ENCODE data around the gene MAPK6.

DNA sequence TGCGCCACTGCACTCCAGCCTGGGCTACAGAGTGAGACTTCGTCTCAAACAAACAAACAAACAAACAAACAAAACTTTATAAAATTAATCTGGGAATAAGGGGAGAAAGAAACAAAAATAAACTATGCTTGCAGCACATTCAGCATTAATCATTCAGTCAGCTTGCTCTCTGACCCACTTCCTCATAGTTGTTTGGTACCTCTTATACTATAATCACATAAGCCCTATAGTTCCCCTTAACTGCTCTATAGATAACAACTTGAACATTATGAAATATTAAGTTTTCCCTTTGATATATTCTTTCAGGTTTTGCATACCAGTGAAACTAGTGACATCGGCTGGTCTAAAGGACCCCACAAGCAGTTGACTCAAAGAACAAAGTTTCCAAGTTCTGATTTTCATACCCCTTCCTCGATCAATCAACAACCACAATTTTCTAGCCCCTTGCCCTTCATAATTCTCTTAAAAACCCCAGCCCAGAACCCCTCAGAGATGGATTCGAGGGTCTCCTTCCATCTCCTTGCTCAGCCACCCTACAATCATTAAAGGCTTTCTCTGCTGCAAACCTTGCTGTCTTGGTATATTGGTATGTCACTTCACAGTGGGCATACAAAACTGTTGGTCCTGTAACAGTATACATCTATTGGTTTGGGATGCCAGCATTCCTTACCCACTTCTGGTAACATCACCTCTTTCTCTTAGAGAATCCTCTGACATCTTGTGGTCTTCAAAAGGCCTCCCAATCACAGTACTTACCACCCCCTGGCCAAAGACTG lies 67.2 kb downstream of the MAPK6 start:
- TF ChIP-seq CTCF (IDR thresholded peaks at IDR 0.05 in 2 of 3, conservative IDR thresholded peaks at IDR 0.05 in 1 of 3; ENCODE audit: control insufficient read depth in 2 of 3, extremely low read depth in 1 of 3, insufficient read depth in 1 of 3, low read depth in 3 of 3, low read length in 3 of 3): no peak
- TF ChIP-seq YY1 (IDR thresholded peaks at IDR 0.05; ENCODE audit: low read depth, low read length): no peak
- no peak for TF ChIP-seq ATF7 (IDR thresholded peaks at IDR 0.05; ENCODE audit: low read depth)
- no peak for TF ChIP-seq PML (IDR thresholded peaks at IDR 0.05; ENCODE audit: low read length)
- no peak for TF ChIP-seq ATF2 (IDR thresholded peaks at IDR 0.05; ENCODE audit: low read length)
- no peak for TF ChIP-seq EP300 (IDR thresholded peaks at IDR 0.05; ENCODE audit: borderline replicate concordance in 1 of 2, control insufficient read depth in 1 of 2, low read depth in 2 of 2, low read length in 2 of 2)
- no peak for TF ChIP-seq CREB1 (IDR thresholded peaks at IDR 0.05; ENCODE audit: low read depth)
- no peak for TF ChIP-seq SIN3A (IDR thresholded peaks at IDR 0.05; ENCODE audit: low read depth, low read length)
- TF ChIP-seq, protein P1, sequence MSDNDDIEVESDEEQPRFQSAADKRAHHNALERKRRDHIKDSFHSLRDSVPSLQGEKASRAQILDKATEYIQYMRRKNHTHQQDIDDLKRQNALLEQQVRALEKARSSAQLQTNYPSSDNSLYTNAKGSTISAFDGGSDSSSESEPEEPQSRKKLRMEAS (IDR thresholded peaks at IDR 0.05; ENCODE audit: low read depth, low read length): no peak
- TF ChIP-seq, protein P2, sequence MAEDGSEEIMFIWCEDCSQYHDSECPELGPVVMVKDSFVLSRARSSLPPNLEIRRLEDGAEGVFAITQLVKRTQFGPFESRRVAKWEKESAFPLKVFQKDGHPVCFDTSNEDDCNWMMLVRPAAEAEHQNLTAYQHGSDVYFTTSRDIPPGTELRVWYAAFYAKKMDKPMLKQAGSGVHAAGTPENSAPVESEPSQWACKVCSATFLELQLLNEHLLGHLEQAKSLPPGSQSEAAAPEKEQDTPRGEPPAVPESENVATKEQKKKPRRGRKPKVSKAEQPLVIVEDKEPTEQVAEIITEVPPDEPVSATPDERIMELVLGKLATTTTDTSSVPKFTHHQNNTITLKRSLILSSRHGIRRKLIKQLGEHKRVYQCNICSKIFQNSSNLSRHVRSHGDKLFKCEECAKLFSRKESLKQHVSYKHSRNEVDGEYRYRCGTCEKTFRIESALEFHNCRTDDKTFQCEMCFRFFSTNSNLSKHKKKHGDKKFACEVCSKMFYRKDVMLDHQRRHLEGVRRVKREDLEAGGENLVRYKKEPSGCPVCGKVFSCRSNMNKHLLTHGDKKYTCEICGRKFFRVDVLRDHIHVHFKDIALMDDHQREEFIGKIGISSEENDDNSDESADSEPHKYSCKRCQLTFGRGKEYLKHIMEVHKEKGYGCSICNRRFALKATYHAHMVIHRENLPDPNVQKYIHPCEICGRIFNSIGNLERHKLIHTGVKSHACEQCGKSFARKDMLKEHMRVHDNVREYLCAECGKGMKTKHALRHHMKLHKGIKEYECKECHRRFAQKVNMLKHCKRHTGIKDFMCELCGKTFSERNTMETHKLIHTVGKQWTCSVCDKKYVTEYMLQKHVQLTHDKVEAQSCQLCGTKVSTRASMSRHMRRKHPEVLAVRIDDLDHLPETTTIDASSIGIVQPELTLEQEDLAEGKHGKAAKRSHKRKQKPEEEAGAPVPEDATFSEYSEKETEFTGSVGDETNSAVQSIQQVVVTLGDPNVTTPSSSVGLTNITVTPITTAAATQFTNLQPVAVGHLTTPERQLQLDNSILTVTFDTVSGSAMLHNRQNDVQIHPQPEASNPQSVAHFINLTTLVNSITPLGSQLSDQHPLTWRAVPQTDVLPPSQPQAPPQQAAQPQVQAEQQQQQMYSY (CRISPR knock-in tag; IDR thresholded peaks at IDR 0.05): no peak
- no peak for TF ChIP-seq CEBPB (IDR thresholded peaks at IDR 0.05; ENCODE audit: borderline replicate concordance in 1 of 2, low read depth in 2 of 2, low read length in 2 of 2)
- no peak for TF ChIP-seq EZH2 (IDR thresholded peaks at IDR 0.05; ENCODE audit: borderline replicate concordance, control insufficient read depth, low read depth, low read length)

All from GM12878 (cell line).